Testis (tissue), 3 donors: ENCODE data around the gene GALNT9. TPM values are rescaled to one million over a fixed set of nuclear protein-coding genes. Genes with fewer than 3 reads are reported as not detected.

Experiments
- DNase-seq: peaks from one replicate; pipeline ENCODE4 v3.0.0-alpha.2; 2019
- H3K27ac ChIP-seq, 2 donors: fragments of 200-600 bp; sonication (generic); one replicate each; pipeline ENCODE4 v1.5.1; 2019
- H3K27me3 ChIP-seq: fragments of 200-600 bp; sonication (generic); one replicate; pipeline ENCODE4 v1.5.1; 2019
- H3K36me3 ChIP-seq: fragments of 200-600 bp; sonication (generic); one replicate; pipeline ENCODE4 v1.5.1; 2017; ENCODE audit warnings: low read depth; ENCODE audit errors: missing control alignments
- H3K4me1 ChIP-seq: fragments of 200-600 bp; sonication (generic); one replicate; pipeline ENCODE4 v1.5.1; 2019
- H3K4me3 ChIP-seq, 2 donors: fragments of 200-600 bp; sonication (generic); one replicate each; pipeline ENCODE4 v1.5.1; 2017 to 2019
- H3K9me3 ChIP-seq: fragments of 200-600 bp; sonication (generic); one replicate; pipeline ENCODE4 v1.5.1; 2017
- CTCF ChIP-seq, 3 experiments: fragments of 450-650 bp in 2 of 3; fragments of 200-600 bp in 1 of 3; sonication (generic) in 1 of 3; IDR thresholded peaks; one replicate each; pipeline ENCODE4 v1.5.1; 2016 to 2019; ENCODE audit warnings: antibody characterized with exemption in 3 of 3, mild to moderate bottlenecking in 2 of 3, moderate library complexity in 1 of 3
- POLR2A ChIP-seq: fragments of 450-650 bp; IDR thresholded peaks from one replicate; pipeline ENCODE4 v1.6.1; 2017; ENCODE audit warnings: antibody characterized with exemption, mild to moderate bottlenecking, moderate library complexity
- WGBS, 2 donors: methylation state at CpG; one replicate each; pipeline ENCODE4 v1.1.5; 2018; 5-methylcytosine and 5-hydroxymethylcytosine counted together
- intact Hi-C: fragments of 100-400 bp; cut with DNase I; formaldehyde crosslinking; loops from one replicate; pipeline ENCODE4 v1.15.1; 2023; ENCODE audit warnings: low total_unique reads
- polyA plus RNA-seq: library from polyadenylated mRNA; stranded (reverse); fragments of 350-450 nt; fragmentation: Illumina TruSeq; extraction: RNeasy Lipid Tissue Mini Kit (QIAGEN cat#74804); gene quantifications from one replicate; pipeline ENCODE4 v1.2.3, GENCODE V29; 2014; ENCODE audit warnings: low read depth, low replicate concordance; ENCODE audit not compliant: insufficient read depth
- total RNA-seq, 2 donors: library from RNA; depleted of rRNA; stranded (reverse); fragments of >200 nt; gene quantifications; one replicate each; pipeline ENCODE4 v1.2.3, GENCODE V29; 2016

GALNT9 gene
- total and polyA plus RNA-seq, 3 donors from 2014 or later: 1.1 to 1.5 (median 1.3) TPM

- H3K27ac ChIP-seq: peak overlapping the region; percentile 45 to 65
Observed at GRCh38 chr12:132285991-132286681, 43.3 kb downstream of the GALNT9 start.

GRCh38 chr12:132284827-132285741 is 44.3 kb downstream of the GALNT9 start:
- Histone ChIP-seq H3K27ac (no peak overlapping the region), H3K4me3 (no peak overlapping the region), H3K9me3 (no peaks in the 10 kb centered on the region), H3K36me3 (no peaks in the 10 kb centered on the region), H3K27me3 (no peaks in the 10 kb centered on the region), H3K4me1 (peaks cover 14% of the 10 kb centered on the region)
- WGBS, 2 donors: 74 to 77% methylated on average over 14 to 38 of the region's 38 CpGs
- no peak for TF ChIP-seq POLR2A
- no peak for TF ChIP-seq CTCF (IDR thresholded peaks at IDR 0.05)
- no peak for DNase-seq
- intact Hi-C loops: no loop called here

More at GRCh38 chr12:132285991-132286681, 43.3 kb downstream of the GALNT9 start:
- H3K27me3 ChIP-seq: no peaks in the 10 kb centered on the region
- H3K36me3 ChIP-seq: no peaks in the 10 kb centered on the region
- intact Hi-C loops: no loop called here
- peak; percentile 85 for DNase-seq
- TF ChIP-seq POLR2A (no peak), CTCF (IDR thresholded peaks at IDR 0.05) (no peak)
- H3K4me3 ChIP-seq: no peak overlapping the region
- 19 to 46% methylated on average over 14 to 42 of the region's 51 CpGs for WGBS, 2 donors
- H3K4me1 ChIP-seq: peaks cover 14% of the 10 kb centered on the region
- H3K9me3 ChIP-seq: no peaks in the 10 kb centered on the region

GRCh38 chr12:132284071-132284826 is 45.1 kb downstream of the GALNT9 start:
- H3K9me3 ChIP-seq: no peaks in the 10 kb centered on the region
- H3K36me3 ChIP-seq: no peaks in the 10 kb centered on the region
- no peak for DNase-seq
- TF ChIP-seq CTCF (IDR thresholded peaks at IDR 0.05) (no peak), POLR2A (no peak)
- 67 to 68% methylated on average over 33 of the region's 33 CpGs for WGBS, 2 donors
- H3K4me3 ChIP-seq: no peak overlapping the region
- H3K27me3 ChIP-seq: no peaks in the 10 kb centered on the region
- H3K27ac ChIP-seq: no peak overlapping the region
- intact Hi-C loops: no loop called here
- peaks cover 14% of the 10 kb centered on the region for H3K4me1 ChIP-seq

- Histone ChIP-seq H3K4me1 (peaks cover 14% of the 10 kb centered on the region), H3K36me3 (no peaks in the 10 kb centered on the region), H3K9me3 (no peaks in the 10 kb centered on the region), H3K4me3 (no peak overlapping the region), H3K27me3 (no peaks in the 10 kb centered on the region), H3K27ac (no peak overlapping the region)
- DNase-seq: no peak
- 63 to 68% methylated on average over 8 to 39 of the region's 39 CpGs for WGBS, 2 donors
- no peak for TF ChIP-seq POLR2A
- no peak for TF ChIP-seq CTCF (IDR thresholded peaks at IDR 0.05)
- intact Hi-C loops: no loop called here
Observed at GRCh38 chr12:132282950-132283771, 46.2 kb downstream of the GALNT9 start.
